A549 (cell line): Measurements from ENCODE around the gene INSIG2.
A peak's percentile ranks its signal among the peaks of the same experiment; 100 is the strongest.

Experiments
- CHD2 ChIP-seq: fragments of 150-350 bp; IDR thresholded peaks from 2 replicates; pipeline ENCODE4 v1.6.1; 2014; ENCODE audit warnings: low read length; ENCODE audit not compliant: partially characterized antibody
- CTCF ChIP-seq: fragments of >200 bp; sonication (Bioruptor Twin); formaldehyde crosslinking; IDR thresholded peaks from 3 replicates; pipeline ENCODE4 v1.5.1; 2016
- EP300 ChIP-seq, 2 experiments: fragments of >200 bp; sonication (Bioruptor Twin); formaldehyde crosslinking; IDR thresholded peaks; 2 replicates in 1 of 2; 3 replicates in 1 of 2; pipeline ENCODE4 v1.6.1; 2016 to 2017
- FOSL2 ChIP-seq, 2 experiments: fragments of 450-650 bp in 1 of 2; fragments of >200 bp in 1 of 2; sonication (Bioruptor Twin) in 1 of 2; formaldehyde crosslinking; IDR thresholded peaks; 2 replicates each; pipeline versions ENCODE4 v1.5.0 to v1.6.1; 2016 to 2020; ENCODE audit warnings: mild to moderate bottlenecking in 1 of 2, moderate library complexity in 1 of 2
- MAFK ChIP-seq: fragments of 450-650 bp; IDR thresholded peaks from 2 replicates; pipeline ENCODE4 v1.6.1; 2014; ENCODE audit not compliant: partially characterized antibody
- POLR2A ChIP-seq: IDR thresholded peaks from 2 replicates; pipeline ENCODE4 v1.6.1; 2012; ENCODE audit warnings: mild to moderate bottlenecking, low read length
- SMC3 ChIP-seq: fragments of >200 bp; sonication (Bioruptor Twin); formaldehyde crosslinking; IDR thresholded peaks from 3 replicates; pipeline ENCODE4 v1.6.1; 2018; ENCODE audit warnings: inconsistent platforms

GRCh38 chr2:118088051-118089024, at the start of gene INSIG2:
- TF ChIP-seq CTCF (no peak), MAFK (peak; percentile 97), POLR2A (peak; percentile 67), EP300 (IDR thresholded peaks at IDR 0.05) (no peak), CHD2 (no peak), FOSL2 (IDR thresholded peaks at IDR 0.05) (no peak), FOSL2 (CRISPR knock-in tag; IDR thresholded peaks at IDR 0.05) (no peak), SMC3 (no peak)
